Neural cell (in vitro differentiated cells): ENCODE measurements around the gene SPEM1. TPM values are rescaled to one million over a fixed set of nuclear protein-coding genes. Genes with fewer than 3 reads are reported as not detected.

Source experiments
- H2AFZ ChIP-seq: fragments of 200-600, 300-800 bp; sonication (generic), shearing (Covaris generic); 2 replicates; pipeline ENCODE4 v1.6.0; 2014; ENCODE audit warnings: low read depth, mild to moderate bottlenecking, antibody characterized with exemption, low read length, moderate library complexity
- H3F3A ChIP-seq: fragments of 200-600 bp; shearing (Covaris generic); 2 replicates; pipeline ENCODE4 v1.6.1; 2016; ENCODE audit warnings: mild to moderate bottlenecking, moderate library complexity, mixed read lengths, antibody characterized with exemption, low read length; ENCODE audit not compliant: insufficient read depth, poor library complexity, severe bottlenecking
- H3K27ac ChIP-seq: fragments of 200-600, 300-800 bp; sonication (generic), shearing (Covaris generic); 2 replicates; pipeline ENCODE4 v1.5.1; 2014; ENCODE audit warnings: mild to moderate bottlenecking, low read length, moderate library complexity
- H3K27me3 ChIP-seq: fragments of 300-800, 200-600 bp; sonication (generic), shearing (Covaris generic); 2 replicates; pipeline ENCODE4 v1.6.0; 2014; ENCODE audit warnings: mild to moderate bottlenecking, low read depth, low read length, moderate library complexity; ENCODE audit not compliant: insufficient read depth
- H3K36me3 ChIP-seq: fragments of 300-800, 200-600 bp; sonication (generic), shearing (Covaris generic); 2 replicates; pipeline ENCODE4 v1.5.1; 2014; ENCODE audit warnings: mild to moderate bottlenecking, antibody characterized with exemption, low read length, moderate library complexity; ENCODE audit not compliant: insufficient read depth
- H3K4me2 ChIP-seq: fragments of 300-800, 200-600 bp; sonication (generic), shearing (Covaris generic); 2 replicates; pipeline ENCODE4 v1.6.0; 2014; ENCODE audit warnings: mild to moderate bottlenecking, low read length
- H3K4me3 ChIP-seq: fragments of 300-800, 200-600 bp; sonication (generic), shearing (Covaris generic); 2 replicates; pipeline ENCODE4 v1.5.1; 2014; ENCODE audit warnings: mild to moderate bottlenecking, low read length, moderate library complexity
- H3K79me2 ChIP-seq: fragments of 200-600 bp; shearing (Covaris generic); replicated peaks from 2 replicates; pipeline ENCODE4 v1.6.0; 2014; ENCODE audit warnings: mild to moderate bottlenecking, low read length, moderate library complexity; ENCODE audit not compliant: insufficient read depth
- H3K9ac ChIP-seq: fragments of 300-800, 200-600 bp; sonication (generic), shearing (Covaris generic); 2 replicates; pipeline ENCODE4 v1.6.1; 2016; ENCODE audit warnings: mild to moderate bottlenecking, low read length, mixed read lengths
- H3K9me2 ChIP-seq: fragments of 200-600 bp; shearing (Covaris generic); 2 replicates; pipeline ENCODE4 v1.6.1; 2016; ENCODE audit warnings: mild to moderate bottlenecking, low read length, mixed read lengths; ENCODE audit not compliant: insufficient read depth
- H3K9me3 ChIP-seq: fragments of 200-600, 300-800 bp; sonication (generic), shearing (Covaris generic); 2 replicates; pipeline ENCODE4 v1.6.1; 2016; ENCODE audit warnings: mild to moderate bottlenecking, mixed run types, low read length, moderate library complexity, mixed read lengths
- H4K20me1 ChIP-seq: fragments of 200-600 bp; shearing (Covaris generic); 2 replicates; pipeline ENCODE4 v1.6.1; 2016; ENCODE audit warnings: mild to moderate bottlenecking, mixed run types; ENCODE audit not compliant: insufficient read depth
- EP300 ChIP-seq: fragments of 450-650 bp; conservative IDR thresholded peaks from 2 replicates; pipeline ENCODE4 v1.6.1; 2014; ENCODE audit warnings: antibody characterized with exemption, mild to moderate bottlenecking, moderate library complexity; ENCODE audit not compliant: poor library complexity, severe bottlenecking
- EZH2 ChIP-seq: fragments of 200-600, 300-800 bp; shearing (Covaris generic), sonication (generic); IDR thresholded peaks from 2 replicates; pipeline ENCODE4 v1.6.1; 2014; ENCODE audit warnings: antibody characterized with exemption, low read length, borderline replicate concordance, mild to moderate bottlenecking; ENCODE audit not compliant: insufficient read depth, poor library complexity, severe bottlenecking
- MXI1 ChIP-seq: fragments of 450-650 bp; conservative IDR thresholded peaks from 2 replicates; pipeline ENCODE4 v1.6.1; 2014; ENCODE audit warnings: antibody characterized with exemption, mild to moderate bottlenecking; ENCODE audit not compliant: poor library complexity, severe bottlenecking
- POLR2AphosphoS5 ChIP-seq: IDR thresholded peaks from 2 replicates; pipeline ENCODE4 v1.6.1; 2012
- RAD21 ChIP-seq: fragments of 450-650 bp; conservative IDR thresholded peaks from 2 replicates; pipeline ENCODE4 v1.6.1; 2014; ENCODE audit warnings: antibody characterized with exemption, mild to moderate bottlenecking, moderate library complexity
- SMC3 ChIP-seq: fragments of 450-650 bp; conservative IDR thresholded peaks from 2 replicates; pipeline ENCODE4 v1.6.1; 2014; ENCODE audit warnings: antibody characterized with exemption, mild to moderate bottlenecking, moderate library complexity; ENCODE audit not compliant: poor library complexity
- TAF1 ChIP-seq: IDR thresholded peaks from 2 replicates; pipeline ENCODE4 v1.6.1; 2012; ENCODE audit warnings: low read depth
- polyA plus RNA-seq: library from polyadenylated mRNA; depleted of rRNA; stranded (reverse); fragments of >200 nt; gene quantifications from 2 replicates; pipeline ENCODE4 v1.2.3, GENCODE V29; 2014
- TF ChIP-seq, protein P1 (sequence below): fragments of 450-650 bp; IDR thresholded peaks from 2 replicates; pipeline ENCODE4 v1.5.1; 2014; ENCODE audit warnings: antibody characterized with exemption, mild to moderate bottlenecking, moderate library complexity; ENCODE audit not compliant: poor library complexity, severe bottlenecking
- TF ChIP-seq, protein P2 (sequence below): IDR thresholded peaks from 2 replicates; pipeline ENCODE4 v1.6.1; 2012; ENCODE audit warnings: borderline replicate concordance

SPEM1 gene
- polyA plus RNA-seq, 1 donor from 2014 or later, result not detected

DNA sequence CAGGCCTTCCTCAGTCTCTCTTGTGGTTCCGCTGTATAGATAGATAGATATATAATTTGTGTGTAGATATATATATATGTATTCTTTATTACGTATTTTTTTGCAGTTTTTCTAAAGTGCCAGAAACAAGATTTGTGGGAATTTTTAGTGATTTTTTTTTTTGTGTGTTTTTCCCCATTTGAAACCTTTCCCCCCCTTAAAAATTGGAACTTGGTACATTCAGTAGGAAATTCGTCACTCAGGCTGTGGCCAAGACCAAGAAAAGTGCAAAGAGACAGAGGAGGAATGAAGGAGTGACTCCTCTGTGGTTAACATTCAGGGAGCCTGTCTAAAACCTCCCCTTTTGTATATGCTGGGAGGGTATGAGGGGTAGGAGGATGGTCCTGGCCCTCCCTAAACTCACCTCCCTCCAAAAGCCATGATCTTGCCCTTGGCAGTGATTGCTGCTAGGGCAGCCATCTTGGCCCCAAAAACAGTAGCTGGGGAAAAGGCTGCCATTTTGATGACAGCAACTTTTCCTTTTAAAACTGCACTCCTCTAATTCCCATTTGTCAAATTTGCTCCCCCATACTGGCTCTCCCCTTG lies 39.9 kb downstream of the SPEM1 start:
- no peaks in the 10 kb centered on the region for H3F3A ChIP-seq
- no peak overlapping the region for H3K4me2 ChIP-seq
- no peak overlapping the region for H3K9ac ChIP-seq
- no peak overlapping the region for H3K4me3 ChIP-seq
- no peaks in the 10 kb centered on the region for H4K20me1 ChIP-seq
- no peak overlapping the region for H2AFZ ChIP-seq
- no peak for TF ChIP-seq EP300
- TF ChIP-seq EZH2, result no peak
- TF ChIP-seq, protein P1, sequence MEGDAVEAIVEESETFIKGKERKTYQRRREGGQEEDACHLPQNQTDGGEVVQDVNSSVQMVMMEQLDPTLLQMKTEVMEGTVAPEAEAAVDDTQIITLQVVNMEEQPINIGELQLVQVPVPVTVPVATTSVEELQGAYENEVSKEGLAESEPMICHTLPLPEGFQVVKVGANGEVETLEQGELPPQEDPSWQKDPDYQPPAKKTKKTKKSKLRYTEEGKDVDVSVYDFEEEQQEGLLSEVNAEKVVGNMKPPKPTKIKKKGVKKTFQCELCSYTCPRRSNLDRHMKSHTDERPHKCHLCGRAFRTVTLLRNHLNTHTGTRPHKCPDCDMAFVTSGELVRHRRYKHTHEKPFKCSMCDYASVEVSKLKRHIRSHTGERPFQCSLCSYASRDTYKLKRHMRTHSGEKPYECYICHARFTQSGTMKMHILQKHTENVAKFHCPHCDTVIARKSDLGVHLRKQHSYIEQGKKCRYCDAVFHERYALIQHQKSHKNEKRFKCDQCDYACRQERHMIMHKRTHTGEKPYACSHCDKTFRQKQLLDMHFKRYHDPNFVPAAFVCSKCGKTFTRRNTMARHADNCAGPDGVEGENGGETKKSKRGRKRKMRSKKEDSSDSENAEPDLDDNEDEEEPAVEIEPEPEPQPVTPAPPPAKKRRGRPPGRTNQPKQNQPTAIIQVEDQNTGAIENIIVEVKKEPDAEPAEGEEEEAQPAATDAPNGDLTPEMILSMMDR, result no peak
- no peaks in the 10 kb centered on the region for H3K9me2 ChIP-seq
- H3K27me3 ChIP-seq, result no peaks in the 10 kb centered on the region
- H3K9me3 ChIP-seq, result no peaks in the 10 kb centered on the region
- no peaks in the 10 kb centered on the region for H3K79me2 ChIP-seq
- no peaks in the 10 kb centered on the region for H3K36me3 ChIP-seq
- no peak overlapping the region for H3K27ac ChIP-seq

DNA sequence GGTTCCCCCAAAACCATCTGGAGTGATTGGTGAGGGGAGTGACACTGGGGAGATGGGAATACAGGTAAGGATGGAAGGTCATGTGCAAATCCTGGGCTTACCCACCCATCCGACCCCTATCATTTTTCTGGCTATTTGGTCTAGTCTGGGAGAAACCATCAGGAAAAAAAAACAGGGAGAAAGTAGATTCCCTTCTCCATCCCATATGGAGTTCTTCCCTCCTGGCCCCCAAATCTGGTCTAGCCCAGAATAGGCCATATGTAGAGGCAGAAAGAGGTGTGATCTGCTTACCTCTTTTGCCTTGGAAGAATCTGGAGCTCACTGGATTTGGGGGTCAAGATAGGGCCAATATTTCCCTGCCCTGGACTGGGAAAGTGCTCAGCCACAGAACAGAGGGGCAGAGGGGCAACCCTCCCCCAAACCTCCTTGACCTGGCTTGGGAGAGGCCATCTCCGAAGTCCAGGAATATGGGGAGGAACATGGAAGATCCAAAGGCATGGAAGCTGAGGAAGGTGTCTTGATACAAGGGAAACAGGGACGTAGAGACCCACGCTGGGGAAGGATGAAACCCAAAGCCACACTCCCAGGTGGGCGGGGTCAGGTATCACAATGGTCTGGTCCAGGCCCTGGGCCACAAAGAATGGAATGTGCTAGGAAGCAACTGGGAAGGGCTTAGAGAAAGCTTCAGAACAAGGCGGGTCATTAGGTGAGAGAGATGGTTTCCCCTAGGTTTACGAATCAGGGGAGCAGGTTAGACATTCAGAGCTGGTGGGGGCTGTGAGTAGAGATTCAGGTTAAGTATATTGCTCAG lies 40.9 kb downstream of the SPEM1 start:
- Histone ChIP-seq H3K9ac (no peak overlapping the region), H4K20me1 (no peaks in the 10 kb centered on the region), H3K27ac (no peak overlapping the region), H3F3A (no peaks in the 10 kb centered on the region), H3K4me2 (no peak overlapping the region), H3K4me3 (no peak overlapping the region), H3K36me3 (no peaks in the 10 kb centered on the region), H2AFZ (no peak overlapping the region), H3K9me2 (no peaks in the 10 kb centered on the region), H3K27me3 (no peaks in the 10 kb centered on the region), H3K9me3 (no peaks in the 10 kb centered on the region), H3K79me2 (no peaks in the 10 kb centered on the region)
- TF ChIP-seq SMC3, result no peak
- no peak for TF ChIP-seq TAF1
- no peak for TF ChIP-seq MXI1
- no peak for TF ChIP-seq POLR2AphosphoS5
- TF ChIP-seq RAD21, result no peak
- TF ChIP-seq, protein P1, result no peak
- no peak for TF ChIP-seq EZH2
- TF ChIP-seq, protein P2, sequence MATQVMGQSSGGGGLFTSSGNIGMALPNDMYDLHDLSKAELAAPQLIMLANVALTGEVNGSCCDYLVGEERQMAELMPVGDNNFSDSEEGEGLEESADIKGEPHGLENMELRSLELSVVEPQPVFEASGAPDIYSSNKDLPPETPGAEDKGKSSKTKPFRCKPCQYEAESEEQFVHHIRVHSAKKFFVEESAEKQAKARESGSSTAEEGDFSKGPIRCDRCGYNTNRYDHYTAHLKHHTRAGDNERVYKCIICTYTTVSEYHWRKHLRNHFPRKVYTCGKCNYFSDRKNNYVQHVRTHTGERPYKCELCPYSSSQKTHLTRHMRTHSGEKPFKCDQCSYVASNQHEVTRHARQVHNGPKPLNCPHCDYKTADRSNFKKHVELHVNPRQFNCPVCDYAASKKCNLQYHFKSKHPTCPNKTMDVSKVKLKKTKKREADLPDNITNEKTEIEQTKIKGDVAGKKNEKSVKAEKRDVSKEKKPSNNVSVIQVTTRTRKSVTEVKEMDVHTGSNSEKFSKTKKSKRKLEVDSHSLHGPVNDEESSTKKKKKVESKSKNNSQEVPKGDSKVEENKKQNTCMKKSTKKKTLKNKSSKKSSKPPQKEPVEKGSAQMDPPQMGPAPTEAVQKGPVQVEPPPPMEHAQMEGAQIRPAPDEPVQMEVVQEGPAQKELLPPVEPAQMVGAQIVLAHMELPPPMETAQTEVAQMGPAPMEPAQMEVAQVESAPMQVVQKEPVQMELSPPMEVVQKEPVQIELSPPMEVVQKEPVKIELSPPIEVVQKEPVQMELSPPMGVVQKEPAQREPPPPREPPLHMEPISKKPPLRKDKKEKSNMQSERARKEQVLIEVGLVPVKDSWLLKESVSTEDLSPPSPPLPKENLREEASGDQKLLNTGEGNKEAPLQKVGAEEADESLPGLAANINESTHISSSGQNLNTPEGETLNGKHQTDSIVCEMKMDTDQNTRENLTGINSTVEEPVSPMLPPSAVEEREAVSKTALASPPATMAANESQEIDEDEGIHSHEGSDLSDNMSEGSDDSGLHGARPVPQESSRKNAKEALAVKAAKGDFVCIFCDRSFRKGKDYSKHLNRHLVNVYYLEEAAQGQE, result no peak
- TF ChIP-seq EP300, result no peak
